Effector memory CD8-positive, alpha-beta T cell (primary cell): ENCODE data around the gene PDIA4.

Experiments used
- ATAC-seq: fragments of 150-1000 bp; cut with Tn5 transposase; replicated peaks from 2 replicates; pipeline ENCODE4 v1.10.0; 2021; ENCODE audit warnings: mild to moderate bottlenecking, moderate library complexity
- DNase-seq, 3 experiments: peaks; one replicate each; pipeline ENCODE4 v3.0.0; 2021
- H3K27ac Mint-ChIP-seq, 2 donors: one replicate each; pipeline ENCODE4 v1.8.0; 2022; ENCODE audit warnings: mild to moderate bottlenecking in 2 of 2, mixed read lengths in 2 of 2, moderate library complexity in 2 of 2
- H3K27me3 Mint-ChIP-seq, 2 donors: one replicate each; pipeline ENCODE4 v1.8.0; 2022; ENCODE audit warnings: mixed read lengths in 2 of 2
- H3K36me3 Mint-ChIP-seq: one replicate; pipeline ENCODE4 v1.8.0; 2022; ENCODE audit warnings: mild to moderate bottlenecking, moderate library complexity, mixed read lengths; ENCODE audit not compliant: insufficient read depth
- H3K4me1 Mint-ChIP-seq, 2 donors: one replicate each; pipeline ENCODE4 v1.8.0; 2022; ENCODE audit warnings: low read depth in 2 of 2, mixed read lengths in 2 of 2
- H3K4me3 Mint-ChIP-seq, 2 donors: one replicate each; pipeline ENCODE4 v1.8.0; 2022; ENCODE audit warnings: mild to moderate bottlenecking in 2 of 2, mixed read lengths in 2 of 2, moderate library complexity in 2 of 2
- H3K9me3 Mint-ChIP-seq, 2 donors: one replicate each; pipeline ENCODE4 v1.8.0; 2022; ENCODE audit warnings: mixed read lengths in 2 of 2

PDIA4 gene

DNA sequence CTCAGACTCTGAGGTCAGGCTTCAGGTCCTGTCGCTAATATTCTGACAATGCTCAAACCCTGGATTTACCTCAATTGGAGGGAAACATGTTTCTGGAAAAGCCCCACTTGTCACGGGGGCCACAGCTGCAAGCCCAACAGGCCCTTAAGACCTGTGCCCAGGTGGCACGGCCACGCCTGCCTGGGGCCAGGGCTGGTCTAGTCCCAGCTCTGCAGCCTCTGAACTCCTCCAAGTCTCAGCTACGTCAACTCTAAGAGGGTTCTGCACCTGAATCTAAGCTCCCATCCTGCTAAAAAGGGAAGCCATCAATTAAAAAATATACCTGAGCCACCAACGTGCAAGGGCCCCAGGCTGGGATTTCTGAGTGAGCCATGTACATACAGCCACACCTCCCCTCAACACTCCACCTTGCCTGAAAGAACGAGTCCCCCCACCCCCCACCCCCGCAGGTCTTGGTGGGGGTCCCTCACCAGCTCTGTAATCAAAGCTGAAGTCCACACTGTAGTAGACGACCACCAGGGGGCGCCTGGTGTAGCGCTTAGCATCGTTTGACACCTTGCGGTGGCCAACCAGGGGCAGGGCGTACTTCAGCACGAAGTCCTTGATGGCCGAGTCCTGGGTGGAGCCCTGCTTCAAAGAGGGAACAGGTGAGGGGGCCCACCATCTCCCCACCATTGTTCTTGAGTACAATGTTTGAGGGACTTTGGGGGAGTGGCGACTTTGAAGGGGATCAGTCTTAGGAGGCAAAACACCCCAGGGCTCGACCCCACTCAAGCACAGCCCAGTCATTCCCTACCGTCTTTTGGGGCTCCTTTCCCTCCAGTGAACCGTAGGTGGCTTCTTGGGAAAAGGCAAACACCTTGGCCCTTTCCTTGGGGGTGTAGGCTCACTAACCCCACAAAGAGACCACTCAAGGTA is 22.6 kb downstream of the PDIA4 start:
- ATAC-seq (peak; percentile 96), DNase-seq (peak; percentile 77 to 84 (median 77))
- Mint-ChIP-seq H3K36me3 (peaks cover 47% of the 10 kb centered on the region), H3K27me3 (no peaks in the 10 kb centered on the region), H3K27ac (peak overlapping the region; percentile 27 to 71), H3K9me3 (no peaks in the 10 kb centered on the region), H3K4me3 (no peak overlapping the region), H3K4me1 (peaks cover 5 to 9% of the 10 kb centered on the region in 2 donors)

GRCh38 chr7:149004405-149005370 is 23.6 kb downstream of the PDIA4 start:
- no peaks in the 10 kb centered on the region for H3K27me3 Mint-ChIP-seq
- ATAC-seq (no peak), DNase-seq (no peak)
- H3K4me1 Mint-ChIP-seq = peaks cover 5 to 9% of the 10 kb centered on the region in 2 donors
- H3K9me3 Mint-ChIP-seq = no peaks in the 10 kb centered on the region
- no peak overlapping the region for H3K27ac Mint-ChIP-seq
- peaks cover 46% of the 10 kb centered on the region for H3K36me3 Mint-ChIP-seq
- no peak overlapping the region for H3K4me3 Mint-ChIP-seq

DNA sequence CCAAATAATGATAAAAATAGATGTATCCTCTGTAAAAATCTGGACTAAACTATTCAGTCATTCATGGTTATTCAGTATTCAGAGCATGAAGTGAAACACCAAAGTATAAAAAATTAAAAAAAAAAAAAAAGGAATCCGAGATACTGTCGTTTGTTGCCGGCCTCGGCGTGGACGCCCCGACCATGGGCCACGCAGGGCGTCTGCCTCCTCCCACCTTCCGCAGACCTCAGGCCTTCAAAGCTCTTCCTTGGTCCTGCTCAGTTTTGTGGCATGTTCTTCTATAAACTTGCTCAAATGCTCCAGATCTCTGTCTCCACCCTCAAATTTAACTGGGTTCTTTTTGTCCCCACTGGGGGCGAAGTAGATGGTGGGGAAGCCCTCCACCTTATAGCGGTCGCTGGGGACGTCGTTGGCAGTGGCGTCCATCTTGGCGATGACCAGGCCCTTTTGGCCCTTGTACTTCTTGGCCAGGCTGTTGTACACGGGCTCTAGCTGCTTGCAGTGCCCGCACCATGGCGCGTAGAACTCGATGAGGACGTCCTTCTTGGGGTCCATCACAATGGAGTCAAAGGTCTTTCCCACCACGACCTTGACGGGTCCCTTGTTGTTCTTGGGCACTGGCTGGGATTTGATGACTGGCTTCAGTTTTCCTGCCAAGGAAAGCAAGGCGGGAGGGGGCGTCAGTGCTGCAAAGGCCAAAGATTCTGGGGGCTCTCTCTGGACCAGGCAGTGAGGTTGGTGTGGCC is 24.6 kb downstream of the PDIA4 start:
- no peak overlapping the region for H3K4me3 Mint-ChIP-seq
- H3K27ac Mint-ChIP-seq = no peak overlapping the region
- peaks cover 5 to 9% of the 10 kb centered on the region in 2 donors for H3K4me1 Mint-ChIP-seq
- H3K36me3 Mint-ChIP-seq = peaks cover 36% of the 10 kb centered on the region
- ATAC-seq = no peak
- DNase-seq = no peak
- no peaks in the 10 kb centered on the region for H3K9me3 Mint-ChIP-seq
- H3K27me3 Mint-ChIP-seq = no peaks in the 10 kb centered on the region

DNA sequence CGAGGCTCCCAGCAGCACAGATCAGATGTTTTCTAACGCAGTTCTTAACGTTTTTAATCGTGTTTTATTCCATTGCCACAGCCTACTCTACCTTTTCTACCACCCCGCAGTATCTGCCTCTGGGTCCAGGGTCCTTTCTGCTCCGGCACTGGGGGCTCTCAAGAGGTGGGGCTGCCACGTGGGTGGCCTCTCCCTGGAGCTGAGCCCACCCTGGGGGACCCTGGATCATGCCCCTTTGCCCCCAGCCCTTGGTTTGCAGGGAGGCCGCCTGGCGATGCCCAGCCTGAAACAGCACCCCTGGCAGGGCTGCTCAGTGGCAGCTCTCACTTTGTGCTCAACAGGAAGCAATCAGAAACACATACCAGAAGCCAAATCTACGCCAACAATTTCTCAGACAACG is 25.3 kb downstream of the PDIA4 start:
- no peaks in the 10 kb centered on the region for H3K9me3 Mint-ChIP-seq
- no peak for ATAC-seq
- no peak overlapping the region for H3K27ac Mint-ChIP-seq

DNA sequence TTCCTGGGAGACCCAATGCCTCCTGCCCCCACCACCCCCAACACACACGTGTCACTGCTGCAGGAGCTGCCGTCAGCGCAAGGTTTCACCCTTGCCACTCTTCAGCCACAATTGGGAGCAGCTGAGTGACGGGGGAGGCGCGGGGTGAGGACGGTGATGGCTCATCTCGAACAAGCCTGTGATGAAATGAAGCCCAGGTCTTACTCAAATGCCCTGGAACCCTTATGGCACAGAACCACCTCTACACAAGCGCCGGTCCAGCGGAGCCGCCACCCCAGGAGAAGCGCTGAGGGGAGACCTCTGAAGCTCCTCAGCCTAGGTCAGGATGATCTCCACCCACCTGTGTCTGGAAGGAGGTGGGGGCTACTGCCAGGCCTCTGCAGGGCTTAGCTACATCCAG is 25.7 kb downstream of the PDIA4 start:
- peaks cover 5 to 9% of the 10 kb centered on the region in 2 donors for H3K4me1 Mint-ChIP-seq
- H3K36me3 Mint-ChIP-seq = peaks cover 25% of the 10 kb centered on the region
- H3K27ac Mint-ChIP-seq = no peak overlapping the region
- no peak for DNase-seq
- H3K27me3 Mint-ChIP-seq = no peaks in the 10 kb centered on the region
- no peaks in the 10 kb centered on the region for H3K9me3 Mint-ChIP-seq
- no peak overlapping the region for H3K4me3 Mint-ChIP-seq
- ATAC-seq = no peak

More for the DNA sequence above, 25.3 kb downstream of the PDIA4 start:
- H3K27me3 Mint-ChIP-seq = no peaks in the 10 kb centered on the region
- DNase-seq = no peak
- H3K4me3 Mint-ChIP-seq = no peak overlapping the region
- peaks cover 29% of the 10 kb centered on the region for H3K36me3 Mint-ChIP-seq
- peaks cover 5 to 9% of the 10 kb centered on the region in 2 donors for H3K4me1 Mint-ChIP-seq

GRCh38 chr7:149001427-149002068 is 26.8 kb downstream of the PDIA4 start:
- DNase-seq (no peak), ATAC-seq (no peak)
- H3K4me1 Mint-ChIP-seq = peaks cover 5 to 9% of the 10 kb centered on the region in 2 donors
- H3K4me3 Mint-ChIP-seq = no peak overlapping the region
- peak overlapping the region; percentile 14 for H3K27ac Mint-ChIP-seq
- H3K9me3 Mint-ChIP-seq = no peaks in the 10 kb centered on the region
- H3K36me3 Mint-ChIP-seq = peaks cover 22% of the 10 kb centered on the region
- H3K27me3 Mint-ChIP-seq = no peaks in the 10 kb centered on the region

DNA sequence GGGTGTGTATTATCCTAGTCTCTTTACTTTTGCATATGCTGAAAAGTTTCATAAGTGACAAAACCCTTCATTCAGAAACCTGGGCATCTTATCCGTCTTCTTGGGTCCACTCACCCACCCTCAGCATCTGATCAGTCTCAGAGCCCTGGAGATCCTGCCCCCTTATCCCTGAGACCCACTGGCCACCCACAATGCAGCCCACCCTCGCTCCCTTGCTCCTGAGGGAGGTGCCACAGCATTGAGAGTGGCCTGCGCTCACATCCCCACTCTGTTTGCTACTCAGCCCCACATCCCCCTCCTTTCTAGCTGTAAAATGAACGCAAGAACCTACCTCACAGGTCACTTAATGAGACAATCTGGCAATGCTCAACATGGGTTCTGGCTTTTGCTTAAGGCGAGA is 27.3 kb downstream of the PDIA4 start:
- H3K4me1 Mint-ChIP-seq = peaks cover 5% of the 10 kb centered on the region in 2 donors
- DNase-seq (no peak), ATAC-seq (no peak)
- H3K4me3 Mint-ChIP-seq = no peak overlapping the region
- no peaks in the 10 kb centered on the region for H3K27me3 Mint-ChIP-seq
- H3K27ac Mint-ChIP-seq = peak overlapping the region in 1 of 2 donors; percentile 14
- no peaks in the 10 kb centered on the region for H3K9me3 Mint-ChIP-seq
- H3K36me3 Mint-ChIP-seq = peaks cover 21% of the 10 kb centered on the region

DNA sequence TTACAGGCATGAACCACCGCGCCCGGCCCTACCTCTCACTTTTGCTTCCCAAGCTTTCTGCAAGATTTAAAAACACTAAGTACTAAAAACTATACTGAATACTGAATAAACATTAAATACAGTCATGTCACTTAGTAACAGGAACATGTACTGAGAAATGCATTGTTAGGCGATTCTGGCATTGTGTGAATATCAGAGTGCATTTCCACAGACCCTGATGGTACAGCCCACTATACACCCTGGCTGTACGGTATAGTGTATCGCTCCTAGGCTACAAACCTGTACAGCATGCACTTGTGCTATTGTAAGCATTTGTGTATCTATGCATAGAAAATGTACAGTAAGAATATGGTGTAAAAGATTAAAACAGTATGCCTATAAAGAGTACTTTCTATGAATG is 29.1 kb downstream of the PDIA4 start:
- Mint-ChIP-seq H3K9me3 (no peaks in the 10 kb centered on the region), H3K4me3 (no peak overlapping the region), H3K36me3 (peaks cover 17% of the 10 kb centered on the region), H3K27me3 (no peaks in the 10 kb centered on the region), H3K4me1 (no peaks in the 10 kb centered on the region), H3K27ac (no peak overlapping the region)
- DNase-seq (no peak), ATAC-seq (no peak)

- Mint-ChIP-seq H3K4me1 (no peaks in the 10 kb centered on the region), H3K27me3 (no peaks in the 10 kb centered on the region), H3K27ac (no peak overlapping the region), H3K4me3 (no peak overlapping the region), H3K9me3 (no peaks in the 10 kb centered on the region), H3K36me3 (peaks cover 2% of the 10 kb centered on the region)
- ATAC-seq = no peak
- no peak for DNase-seq
Measured at GRCh38 chr7:148997497-148997896, 30.8 kb downstream of the PDIA4 start.

GRCh38 chr7:148994576-148994975 is 33.7 kb downstream of the PDIA4 start:
- ATAC-seq (no peak), DNase-seq (no peak)
- Mint-ChIP-seq H3K27me3 (no peaks in the 10 kb centered on the region), H3K4me1 (no peaks in the 10 kb centered on the region), H3K9me3 (no peaks in the 10 kb centered on the region), H3K4me3 (no peak overlapping the region), H3K36me3 (no peaks in the 10 kb centered on the region), H3K27ac (no peak overlapping the region)

DNA sequence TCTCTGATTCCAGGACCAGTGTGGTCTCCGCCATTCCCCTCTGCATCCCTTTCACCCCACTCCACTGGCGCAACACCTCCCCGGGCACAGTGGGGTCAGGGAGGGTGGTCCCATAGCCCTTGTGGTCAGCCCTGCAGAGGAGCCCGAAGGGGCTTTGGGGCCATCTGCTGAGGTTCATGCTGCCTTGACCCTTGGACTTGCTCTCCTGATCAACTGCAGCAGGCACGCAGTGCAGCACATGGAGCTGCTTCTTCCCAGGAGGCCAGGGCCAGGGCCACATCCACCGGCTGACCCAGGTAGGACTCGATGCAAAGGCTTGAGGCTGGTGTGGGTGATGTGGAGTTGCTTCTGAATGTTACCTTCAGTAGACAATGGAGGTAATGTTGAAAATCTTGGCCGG is 35.1 kb downstream of the PDIA4 start:
- no peaks in the 10 kb centered on the region for H3K27me3 Mint-ChIP-seq
- no peaks in the 10 kb centered on the region for H3K9me3 Mint-ChIP-seq
- H3K4me1 Mint-ChIP-seq = peaks cover 2% of the 10 kb centered on the region in 2 donors
- ATAC-seq = no peak
- no peak overlapping the region for H3K4me3 Mint-ChIP-seq
- DNase-seq = no peak
- no peaks in the 10 kb centered on the region for H3K36me3 Mint-ChIP-seq
- H3K27ac Mint-ChIP-seq = no peak overlapping the region

DNA sequence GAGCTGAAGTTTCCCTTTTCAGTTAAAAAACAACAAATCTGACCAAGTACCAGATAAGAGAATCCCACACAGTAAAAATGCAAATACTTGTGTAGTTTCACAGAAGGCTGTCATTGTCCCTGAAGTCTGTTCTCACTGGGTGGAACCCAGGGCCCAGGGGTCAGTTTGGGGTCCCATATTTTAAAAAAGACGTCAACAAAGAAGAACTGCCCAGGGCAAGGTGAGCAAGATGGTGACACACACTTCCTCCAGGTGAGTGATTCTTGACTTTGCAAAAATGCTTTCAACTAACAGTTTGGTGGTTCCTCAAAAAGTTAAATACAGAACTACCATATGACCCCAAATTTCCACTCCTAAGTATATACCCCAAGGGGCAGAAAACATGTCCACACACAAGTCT is 36.8 kb downstream of the PDIA4 start:
- Mint-ChIP-seq H3K4me3 (no peak overlapping the region), H3K4me1 (peaks cover 13 to 17% of the 10 kb centered on the region in 2 donors), H3K9me3 (no peaks in the 10 kb centered on the region), H3K36me3 (peaks cover 12% of the 10 kb centered on the region), H3K27ac (no peak overlapping the region), H3K27me3 (no peaks in the 10 kb centered on the region)
- no peak for ATAC-seq
- DNase-seq = no peak
